Astrocyte (in vitro differentiated cells and primary cell): Measurements from ENCODE around the gene LRRC28.

Experiments
- CTCF ChIP-seq: IDR thresholded peaks from 2 replicates; pipeline ENCODE4 v1.5.1; 2011; ENCODE audit warnings: low read depth, mild to moderate bottlenecking, inconsistent platforms, low read length, moderate library complexity; ENCODE audit not compliant: insufficient read depth
- EZH2 ChIP-seq: IDR thresholded peaks from 2 replicates; pipeline ENCODE4 v1.6.1; 2012; ENCODE audit warnings: mild to moderate bottlenecking, low read length, inconsistent platforms; ENCODE audit not compliant: insufficient read depth

GRCh38 chr15:99440029-99440428 is 188.7 kb downstream of the LRRC28 start:
- TF ChIP-seq CTCF: no peak
- no peak for TF ChIP-seq EZH2
